ENCODE data around the gene PDGFC. TPM values are rescaled to one million over a fixed set of nuclear protein-coding genes. Genes with fewer than 3 reads are reported as not detected.

The PDGFC gene
- total and polyA plus RNA-seq, 2 of the 13 experiments (the other 11 are each of a cell fraction or from before 2014, with no cell fraction given), result 4.6 to 9.1 TPM

DNA sequence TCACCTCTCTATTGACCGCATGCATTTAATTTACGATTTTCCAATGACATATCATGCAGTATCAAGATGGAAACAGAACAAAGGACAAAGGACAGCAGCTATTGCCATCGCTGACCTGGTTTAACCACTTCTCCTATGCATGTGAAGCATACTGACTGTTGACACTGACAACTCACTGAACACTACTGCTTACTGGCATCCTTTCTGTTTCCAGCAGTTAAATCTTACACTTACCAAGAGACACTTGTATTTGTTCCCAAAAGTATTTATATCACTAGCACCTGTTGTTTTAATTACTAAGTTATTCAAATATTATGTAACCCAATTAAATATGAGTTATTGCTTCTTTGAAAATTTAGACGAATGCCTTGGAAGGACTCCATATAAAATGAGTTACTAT lies 176.7 kb downstream of the PDGFC start:
- intact Hi-C loops (cut with micrococcal nuclease; ENCODE audit: unreplicated experiment), result no loop called here
- ChIA-PET CTCF (ENCODE audit: low intra/inter-chr PET ratio, low total read pairs) (no interaction called here), POLR2A (no interaction called here)
- Histone ChIP-seq H3K4me2 (ENCODE audit: low read depth, low read length) (no peak overlapping the region), H2AFZ (ENCODE audit: low read length) (no peak overlapping the region), H3K9me3 (ENCODE audit: low read length) (no peaks in the 10 kb centered on the region), H3K4me3 (replicated peaks in 1 of 3; ENCODE audit: insufficient read depth in 1 of 3, low read depth in 2 of 3, low read length in 3 of 3) (no peak overlapping the region), H4K20me1 (ENCODE audit: insufficient read depth, low read length) (no peaks in the 10 kb centered on the region), H3K27ac (ENCODE audit: extremely low read length, insufficient read depth, low read length) (no peak overlapping the region), H3K4me1 (ENCODE audit: insufficient read depth, low read length) (peaks cover 23% of the 10 kb centered on the region), H3K27me3 (ENCODE audit: control insufficient read depth in 1 of 2, insufficient read depth in 2 of 2, low read length in 2 of 2) (no peaks in the 10 kb centered on the region), H3K36me3 (replicated peaks in 1 of 2; ENCODE audit: control insufficient read depth in 1 of 2, insufficient read depth in 2 of 2, low read length in 2 of 2) (no peaks in the 10 kb centered on the region), H3K9ac (ENCODE audit: insufficient read depth, low read depth, low read length) (no peak overlapping the region), H3K79me2 (ENCODE audit: insufficient read depth, low read length) (no peaks in the 10 kb centered on the region)
- 94% methylated on average over 4 of the region's 4 CpGs for WGBS (ENCODE audit: low lambda C conversion rate)
- no TSS peak for BruUV-seq (replicated peaks)
- no peak for DNase-seq (ENCODE audit: low spot score)
- no peak for ATAC-seq
- in situ Hi-C loops (cut with HindIII; ENCODE audit: extremely low pct_ligation_motif_present, low pct_unique_long_range_greater_than_20kb), result no loop called here
- no peak for TF ChIP-seq ZMYM4 (CRISPR knock-in tag; IDR thresholded peaks at IDR 0.05)
- no peak for TF ChIP-seq SOX6 (IDR thresholded peaks at IDR 0.05)
- TF ChIP-seq SOX6 (CRISPR knock-in tag; IDR thresholded peaks at IDR 0.05), result no peak
- TF ChIP-seq ZNF224 (CRISPR knock-in tag; IDR thresholded peaks at IDR 0.05), result no peak
- TF ChIP-seq PAF1 (CRISPR knock-in tag; IDR thresholded peaks at IDR 0.05), result no peak
- TF ChIP-seq ZNF121 (CRISPR knock-in tag; IDR thresholded peaks at IDR 0.05), result no peak
- no peak for TF ChIP-seq ZNF772 (CRISPR knock-in tag; IDR thresholded peaks at IDR 0.05)
- no peak for FAIRE-seq

DNA sequence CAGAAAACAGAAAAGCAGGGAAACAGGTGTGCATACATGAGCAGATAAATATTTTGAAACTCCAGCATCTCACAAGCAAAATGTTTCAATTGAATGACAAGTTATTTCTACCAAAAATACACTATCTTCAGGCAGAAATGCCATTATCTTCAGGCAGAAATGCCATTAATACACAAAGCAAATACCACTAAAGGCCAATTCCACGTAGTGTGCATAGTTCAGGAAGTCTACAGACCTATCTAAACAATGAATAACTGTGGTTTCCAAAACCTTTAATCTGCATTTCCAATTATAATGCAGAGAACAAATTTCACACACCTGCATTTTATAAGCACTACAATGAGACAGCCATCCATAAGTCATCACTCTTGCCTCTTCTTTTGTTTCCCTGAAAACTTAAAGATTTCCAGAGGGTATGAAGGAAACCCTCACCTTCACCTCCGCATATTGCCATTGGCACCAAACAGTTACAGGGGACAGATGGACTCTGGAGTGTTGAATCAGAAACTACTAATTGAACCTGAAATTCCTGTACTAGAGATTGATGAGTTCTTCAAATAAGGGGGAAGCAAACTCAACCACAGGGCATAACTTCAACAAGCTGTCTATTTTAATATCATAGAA lies 179.0 kb downstream of the PDGFC start:
- BruUV-seq (replicated peaks), result no TSS peak
- Histone ChIP-seq H3K4me3 (replicated peaks in 1 of 3; ENCODE audit: insufficient read depth in 1 of 3, low read depth in 2 of 3, low read length in 3 of 3) (no peak overlapping the region), H3K27me3 (ENCODE audit: control insufficient read depth in 1 of 2, insufficient read depth in 2 of 2, low read length in 2 of 2) (no peaks in the 10 kb centered on the region), H3K36me3 (replicated peaks in 1 of 2; ENCODE audit: control insufficient read depth in 1 of 2, insufficient read depth in 2 of 2, low read length in 2 of 2) (no peaks in the 10 kb centered on the region), H4K20me1 (ENCODE audit: insufficient read depth, low read length) (no peaks in the 10 kb centered on the region), H3K9ac (ENCODE audit: insufficient read depth, low read depth, low read length) (no peak overlapping the region), H3K4me1 (ENCODE audit: insufficient read depth, low read length) (peaks cover 23% of the 10 kb centered on the region), H3K9me3 (ENCODE audit: low read length) (no peaks in the 10 kb centered on the region), H2AFZ (ENCODE audit: low read length) (no peak overlapping the region), H3K79me2 (ENCODE audit: insufficient read depth, low read length) (no peaks in the 10 kb centered on the region), H3K4me2 (ENCODE audit: low read depth, low read length) (peak overlapping the region; percentile 3; the same call in 1 of the 2 replicates), H3K27ac (ENCODE audit: extremely low read length, insufficient read depth, low read length) (peak overlapping the region; percentile 10)
- POLR2A ChIA-PET, result no interaction called here
- DNase-seq (ENCODE audit: low spot score) (peak; percentile 71), ATAC-seq (peak; percentile 91), FAIRE-seq (peak; percentile 12)
- WGBS (ENCODE audit: low lambda C conversion rate), result 37% methylated on average over 2 of the region's 2 CpGs
- in situ Hi-C loops (cut with HindIII; ENCODE audit: extremely low pct_ligation_motif_present, low pct_unique_long_range_greater_than_20kb), result no loop called here
- intact Hi-C loops (cut with micrococcal nuclease; ENCODE audit: unreplicated experiment), result no loop called here
- CTCF ChIA-PET (ENCODE audit: low intra/inter-chr PET ratio, low total read pairs), result no interaction called here
- no peak for TF ChIP-seq ZNF253 (CRISPR knock-in tag; IDR thresholded peaks at IDR 0.05; ENCODE audit: borderline replicate concordance)
- TF ChIP-seq, protein P1, sequence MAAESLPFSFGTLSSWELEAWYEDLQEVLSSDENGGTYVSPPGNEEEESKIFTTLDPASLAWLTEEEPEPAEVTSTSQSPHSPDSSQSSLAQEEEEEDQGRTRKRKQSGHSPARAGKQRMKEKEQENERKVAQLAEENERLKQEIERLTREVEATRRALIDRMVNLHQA (CRISPR knock-in tag; IDR thresholded peaks at IDR 0.05), result no peak
- no peak for TF ChIP-seq AGO1 (IDR thresholded peaks at IDR 0.05; ENCODE audit: low read depth, low read length, poor library complexity, severe bottlenecking)
- no peak for TF ChIP-seq EED (CRISPR knock-in tag; IDR thresholded peaks at IDR 0.05)
- no peak for TF ChIP-seq NFYC (CRISPR knock-in tag; IDR thresholded peaks at IDR 0.05)
- no peak for TF ChIP-seq SYNCRIP (IDR thresholded peaks at IDR 0.05; ENCODE audit: insufficient read depth, low read depth, low read length)
- no peak for TF ChIP-seq ZSCAN30 (CRISPR knock-in tag; IDR thresholded peaks at IDR 0.05)
- TF ChIP-seq ZNF652 (CRISPR knock-in tag; IDR thresholded peaks at IDR 0.05; ENCODE audit: borderline replicate concordance, low read depth), result no peak
- TF ChIP-seq SNAI1 (CRISPR knock-in tag; IDR thresholded peaks at IDR 0.05; ENCODE audit: borderline replicate concordance), result no peak
- TF ChIP-seq SOX6 (IDR thresholded peaks at IDR 0.05), result no peak
- TF ChIP-seq SOX6 (CRISPR knock-in tag; IDR thresholded peaks at IDR 0.05), result 0 out of 2 replicates have a peak, but pooled peaks have one; percentile 35
- TF ChIP-seq, protein P2, sequence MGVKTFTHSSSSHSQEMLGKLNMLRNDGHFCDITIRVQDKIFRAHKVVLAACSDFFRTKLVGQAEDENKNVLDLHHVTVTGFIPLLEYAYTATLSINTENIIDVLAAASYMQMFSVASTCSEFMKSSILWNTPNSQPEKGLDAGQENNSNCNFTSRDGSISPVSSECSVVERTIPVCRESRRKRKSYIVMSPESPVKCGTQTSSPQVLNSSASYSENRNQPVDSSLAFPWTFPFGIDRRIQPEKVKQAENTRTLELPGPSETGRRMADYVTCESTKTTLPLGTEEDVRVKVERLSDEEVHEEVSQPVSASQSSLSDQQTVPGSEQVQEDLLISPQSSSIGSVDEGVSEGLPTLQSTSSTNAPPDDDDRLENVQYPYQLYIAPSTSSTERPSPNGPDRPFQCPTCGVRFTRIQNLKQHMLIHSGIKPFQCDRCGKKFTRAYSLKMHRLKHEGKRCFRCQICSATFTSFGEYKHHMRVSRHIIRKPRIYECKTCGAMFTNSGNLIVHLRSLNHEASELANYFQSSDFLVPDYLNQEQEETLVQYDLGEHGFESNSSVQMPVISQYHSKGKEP (CRISPR knock-in tag; IDR thresholded peaks at IDR 0.05), result no peak
- no peak for TF ChIP-seq TOPORS (CRISPR knock-in tag; IDR thresholded peaks at IDR 0.05)

All from HepG2 (cell line).